GM23338 (cell line): ENCODE data around the gene HEPACAM. TPM values are rescaled to one million over a fixed set of nuclear protein-coding genes. Genes with fewer than 3 reads are reported as not detected.

Experiments
- ATAC-seq: fragments of 200-7000 bp; cut with Tn5 transposase; 3 replicates; pipeline ENCODE4 v1.9.1; 2020
- DNase-seq: peaks from one replicate; pipeline ENCODE4 v3.0.0-alpha.2; 2015; ENCODE audit warnings: low spot score
- H2AFZ ChIP-seq: fragments of 200-600 bp; sonication (generic); 2 replicates; pipeline ENCODE4 v1.8.0; 2016; ENCODE audit warnings: antibody characterized with exemption, mild to moderate bottlenecking, moderate library complexity
- H3F3A ChIP-seq: fragments of 200-600 bp; sonication (generic); replicated peaks from 2 replicates; pipeline ENCODE4 v1.8.0; 2017; ENCODE audit warnings: antibody characterized with exemption, mixed run types, low read depth
- H3K27ac ChIP-seq: fragments of 200-600 bp; sonication (generic); 2 replicates; pipeline ENCODE4 v1.6.1; 2016; ENCODE audit warnings: low read depth
- H3K27me3 ChIP-seq: fragments of 200-600 bp; sonication (generic); 2 replicates; pipeline ENCODE4 v1.8.0; 2016; ENCODE audit warnings: mild to moderate bottlenecking, mixed run types, moderate library complexity; ENCODE audit not compliant: insufficient read depth
- H3K36me3 ChIP-seq: fragments of 200-600 bp; sonication (generic); 2 replicates; pipeline ENCODE4 v1.8.0; 2016; ENCODE audit warnings: mild to moderate bottlenecking; ENCODE audit not compliant: insufficient read depth
- H3K4me1 ChIP-seq: fragments of 200-600 bp; sonication (generic); 2 replicates; pipeline ENCODE4 v1.8.0; 2016; ENCODE audit warnings: mild to moderate bottlenecking, moderate library complexity; ENCODE audit not compliant: insufficient read depth
- H3K4me2 ChIP-seq: fragments of 200-600 bp; sonication (generic); 2 replicates; pipeline ENCODE4 v1.7.1; 2017; ENCODE audit warnings: mixed run types
- H3K4me3 ChIP-seq: fragments of 200-600 bp; sonication (generic); 2 replicates; pipeline ENCODE4 v1.6.1; 2016; ENCODE audit warnings: mixed run types
- H3K79me2 ChIP-seq: fragments of 200-600 bp; sonication (generic); replicated peaks from 2 replicates; pipeline ENCODE4 v1.8.0; 2017; ENCODE audit warnings: mild to moderate bottlenecking; ENCODE audit not compliant: insufficient read depth
- H3K9me2 ChIP-seq: fragments of 200-600 bp; sonication (generic); 2 replicates; pipeline ENCODE4 v1.8.0; 2017; ENCODE audit not compliant: insufficient read depth
- H4K20me1 ChIP-seq: fragments of 200-600 bp; sonication (generic); replicated peaks from 2 replicates; pipeline ENCODE4 v1.8.0; 2017; ENCODE audit warnings: mild to moderate bottlenecking; ENCODE audit not compliant: insufficient read depth
- H3K27ac Mint-ChIP-seq: 2 replicates; pipeline ENCODE4 v1.8.0; 2020; ENCODE audit warnings: inconsistent platforms, mild to moderate bottlenecking, moderate library complexity, mixed read lengths
- H3K27me3 Mint-ChIP-seq: 3 replicates; pipeline ENCODE4 v1.8.0; 2022; ENCODE audit warnings: low read depth, mild to moderate bottlenecking, moderate library complexity, mixed read lengths, inconsistent platforms; ENCODE audit not compliant: insufficient read depth, poor library complexity
- H3K36me3 Mint-ChIP-seq: 3 replicates; pipeline ENCODE4 v1.8.0; 2021; ENCODE audit warnings: low read depth, mild to moderate bottlenecking, inconsistent platforms, moderate library complexity, mixed read lengths
- H3K4me1 Mint-ChIP-seq: 3 replicates; pipeline ENCODE4 v1.8.0; 2020; ENCODE audit warnings: mild to moderate bottlenecking, inconsistent platforms, mixed read lengths
- H3K4me3 Mint-ChIP-seq: 3 replicates; pipeline ENCODE4 v1.8.0; 2021; ENCODE audit warnings: moderate library complexity, mild to moderate bottlenecking, inconsistent platforms, mixed read lengths
- H3K9me3 Mint-ChIP-seq: 3 replicates; pipeline ENCODE4 v1.8.0; 2020; ENCODE audit warnings: moderate library complexity, mild to moderate bottlenecking, inconsistent platforms, mixed read lengths
- CREB1 ChIP-seq: fragments of 250-450 bp; sonication (Bioruptor Pico); IDR thresholded peaks from 2 replicates; pipeline ENCODE4 v1.5.0; 2020; ENCODE audit warnings: low read depth, mild to moderate bottlenecking, moderate library complexity
- POLR2AphosphoS5 ChIP-seq: IDR thresholded peaks from 2 replicates; pipeline ENCODE4 v1.6.1; 2016; ENCODE audit warnings: antibody characterized with exemption, low read depth
- polyA plus RNA-seq: library from polyadenylated mRNA; unstranded; fragments of >200 nt; fragmentation: Nextera tagmentation; extraction: Ambion mirVana; gene quantifications from 2 replicates; pipeline ENCODE4 v1.2.1, GENCODE V29; 2016
- total RNA-seq: library from RNA; depleted of rRNA; stranded (reverse); fragments of >200 nt; shearing (Covaris generic); gene quantifications from 2 replicates; pipeline ENCODE4 v1.2.3, GENCODE V29; 2014
- TF ChIP-seq, protein P1 (sequence below): fragments of 250-450 bp; sonication (Bioruptor Pico); IDR thresholded peaks from 2 replicates; pipeline ENCODE4 v1.5.0; 2020; ENCODE audit warnings: mild to moderate bottlenecking, moderate library complexity
- TF ChIP-seq, protein P2 (sequence below): IDR thresholded peaks from 2 replicates; pipeline ENCODE4 v1.6.1; 2016; ENCODE audit warnings: antibody characterized with exemption

HEPACAM gene
- total and polyA plus RNA-seq, 2 experiments from 2014 or later = 0.17 TPM; not detected in 1

DNA sequence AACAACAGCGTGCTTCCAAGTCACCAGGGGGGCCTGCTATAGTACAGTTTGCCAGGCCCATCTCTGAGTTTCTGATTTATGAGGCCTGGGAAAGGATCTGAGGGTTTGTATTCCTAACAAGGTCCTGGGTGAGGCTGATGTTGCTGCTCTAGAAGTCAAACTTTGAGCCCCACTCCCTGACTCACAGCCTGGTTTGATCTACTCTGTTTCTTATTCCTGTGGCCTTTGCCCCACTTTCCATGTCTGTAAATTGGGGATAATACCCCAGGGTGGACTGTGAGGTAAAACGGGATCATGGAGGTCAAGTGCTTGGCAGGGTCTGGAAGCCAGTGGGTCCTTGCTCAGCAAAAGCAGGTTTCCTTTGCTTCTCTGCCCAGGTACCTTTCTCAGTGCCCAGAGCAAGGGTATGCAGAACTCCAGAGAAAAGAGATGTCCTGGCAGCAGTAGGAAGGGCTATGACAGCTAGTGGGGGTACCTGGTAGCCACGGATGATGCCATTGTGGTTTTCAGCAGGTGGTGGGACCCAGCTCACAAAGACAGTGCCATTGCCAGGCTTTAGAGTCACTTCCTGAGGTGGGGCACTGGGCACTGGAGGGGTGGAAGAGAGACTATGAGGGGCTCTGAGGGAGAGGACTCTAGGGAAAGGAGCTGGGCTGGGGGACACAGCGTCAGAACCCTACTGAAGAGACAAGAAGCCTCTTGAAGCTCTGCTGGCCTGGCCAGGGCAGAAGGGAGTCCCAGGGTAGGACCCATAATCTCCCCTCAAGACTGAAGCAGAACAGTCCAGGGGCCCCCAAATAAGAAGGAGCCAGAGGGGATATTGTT is 41.0 kb downstream of the HEPACAM start:
- no peaks in the 10 kb centered on the region for H3K9me3 Mint-ChIP-seq
- Histone ChIP-seq H3K27me3 (no peaks in the 10 kb centered on the region), H4K20me1 (no peaks in the 10 kb centered on the region), H2AFZ (no peak overlapping the region), H3K79me2 (no peaks in the 10 kb centered on the region), H3K36me3 (no peaks in the 10 kb centered on the region), H3K4me1 (peaks cover 4% of the 10 kb centered on the region; the same call in 1 of the 2 replicates), H3F3A (no peaks in the 10 kb centered on the region), H3K9me2 (no peaks in the 10 kb centered on the region), H3K4me2 (no peak overlapping the region), H3K4me3 (no peak overlapping the region), H3K27ac (no peak overlapping the region)
- no peaks in the 10 kb centered on the region; the same call in 2 of the 3 replicates for H3K36me3 Mint-ChIP-seq
- peaks cover 11% of the 10 kb centered on the region for H3K27me3 Mint-ChIP-seq
- ATAC-seq = no peak
- TF ChIP-seq, protein P1, sequence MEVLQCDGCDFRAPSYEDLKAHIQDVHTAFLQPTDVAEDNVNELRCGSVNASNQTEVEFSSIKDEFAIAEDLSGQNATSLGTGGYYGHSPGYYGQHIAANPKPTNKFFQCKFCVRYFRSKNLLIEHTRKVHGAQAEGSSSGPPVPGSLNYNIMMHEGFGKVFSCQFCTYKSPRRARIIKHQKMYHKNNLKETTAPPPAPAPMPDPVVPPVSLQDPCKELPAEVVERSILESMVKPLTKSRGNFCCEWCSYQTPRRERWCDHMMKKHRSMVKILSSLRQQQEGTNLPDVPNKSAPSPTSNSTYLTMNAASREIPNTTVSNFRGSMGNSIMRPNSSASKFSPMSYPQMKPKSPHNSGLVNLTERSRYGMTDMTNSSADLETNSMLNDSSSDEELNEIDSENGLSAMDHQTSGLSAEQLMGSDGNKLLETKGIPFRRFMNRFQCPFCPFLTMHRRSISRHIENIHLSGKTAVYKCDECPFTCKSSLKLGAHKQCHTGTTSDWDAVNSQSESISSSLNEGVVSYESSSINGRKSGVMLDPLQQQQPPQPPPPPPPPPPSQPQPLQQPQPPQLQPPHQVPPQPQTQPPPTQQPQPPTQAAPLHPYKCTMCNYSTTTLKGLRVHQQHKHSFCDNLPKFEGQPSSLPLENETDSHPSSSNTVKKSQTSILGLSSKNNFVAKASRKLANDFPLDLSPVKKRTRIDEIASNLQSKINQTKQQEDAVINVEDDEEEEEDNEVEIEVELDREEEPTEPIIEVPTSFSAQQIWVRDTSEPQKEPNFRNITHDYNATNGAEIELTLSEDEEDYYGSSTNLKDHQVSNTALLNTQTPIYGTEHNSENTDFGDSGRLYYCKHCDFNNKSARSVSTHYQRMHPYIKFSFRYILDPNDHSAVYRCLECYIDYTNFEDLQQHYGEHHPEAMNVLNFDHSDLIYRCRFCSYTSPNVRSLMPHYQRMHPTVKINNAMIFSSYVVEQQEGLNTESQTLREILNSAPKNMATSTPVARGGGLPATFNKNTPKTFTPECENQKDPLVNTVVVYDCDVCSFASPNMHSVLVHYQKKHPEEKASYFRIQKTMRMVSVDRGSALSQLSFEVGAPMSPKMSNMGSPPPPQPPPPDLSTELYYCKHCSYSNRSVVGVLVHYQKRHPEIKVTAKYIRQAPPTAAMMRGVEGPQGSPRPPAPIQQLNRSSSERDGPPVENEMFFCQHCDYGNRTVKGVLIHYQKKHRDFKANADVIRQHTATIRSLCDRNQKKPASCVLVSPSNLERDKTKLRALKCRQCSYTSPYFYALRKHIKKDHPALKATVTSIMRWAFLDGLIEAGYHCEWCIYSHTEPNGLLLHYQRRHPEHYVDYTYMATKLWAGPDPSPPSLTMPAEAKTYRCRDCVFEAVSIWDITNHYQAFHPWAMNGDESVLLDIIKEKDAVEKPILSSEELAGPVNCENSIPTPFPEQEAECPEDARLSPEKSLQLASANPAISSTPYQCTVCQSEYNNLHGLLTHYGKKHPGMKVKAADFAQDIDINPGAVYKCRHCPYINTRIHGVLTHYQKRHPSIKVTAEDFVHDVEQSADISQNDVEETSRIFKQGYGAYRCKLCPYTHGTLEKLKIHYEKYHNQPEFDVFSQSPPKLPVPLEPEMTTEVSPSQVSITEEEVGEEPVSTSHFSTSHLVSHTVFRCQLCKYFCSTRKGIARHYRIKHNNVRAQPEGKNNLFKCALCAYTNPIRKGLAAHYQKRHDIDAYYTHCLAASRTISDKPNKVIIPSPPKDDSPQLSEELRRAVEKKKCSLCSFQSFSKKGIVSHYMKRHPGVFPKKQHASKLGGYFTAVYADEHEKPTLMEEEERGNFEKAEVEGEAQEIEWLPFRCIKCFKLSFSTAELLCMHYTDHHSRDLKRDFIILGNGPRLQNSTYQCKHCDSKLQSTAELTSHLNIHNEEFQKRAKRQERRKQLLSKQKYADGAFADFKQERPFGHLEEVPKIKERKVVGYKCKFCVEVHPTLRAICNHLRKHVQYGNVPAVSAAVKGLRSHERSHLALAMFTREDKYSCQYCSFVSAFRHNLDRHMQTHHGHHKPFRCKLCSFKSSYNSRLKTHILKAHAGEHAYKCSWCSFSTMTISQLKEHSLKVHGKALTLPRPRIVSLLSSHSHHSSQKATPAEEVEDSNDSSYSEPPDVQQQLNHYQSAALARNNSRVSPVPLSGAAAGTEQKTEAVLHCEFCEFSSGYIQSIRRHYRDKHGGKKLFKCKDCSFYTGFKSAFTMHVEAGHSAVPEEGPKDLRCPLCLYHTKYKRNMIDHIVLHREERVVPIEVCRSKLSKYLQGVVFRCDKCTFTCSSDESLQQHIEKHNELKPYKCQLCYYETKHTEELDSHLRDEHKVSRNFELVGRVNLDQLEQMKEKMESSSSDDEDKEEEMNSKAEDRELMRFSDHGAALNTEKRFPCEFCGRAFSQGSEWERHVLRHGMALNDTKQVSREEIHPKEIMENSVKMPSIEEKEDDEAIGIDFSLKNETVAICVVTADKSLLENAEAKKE (CRISPR knock-in tag) = no peak
- TF ChIP-seq CREB1 (CRISPR knock-in tag) = no peak
- TF ChIP-seq POLR2AphosphoS5 = no peak
- TF ChIP-seq, protein P2, sequence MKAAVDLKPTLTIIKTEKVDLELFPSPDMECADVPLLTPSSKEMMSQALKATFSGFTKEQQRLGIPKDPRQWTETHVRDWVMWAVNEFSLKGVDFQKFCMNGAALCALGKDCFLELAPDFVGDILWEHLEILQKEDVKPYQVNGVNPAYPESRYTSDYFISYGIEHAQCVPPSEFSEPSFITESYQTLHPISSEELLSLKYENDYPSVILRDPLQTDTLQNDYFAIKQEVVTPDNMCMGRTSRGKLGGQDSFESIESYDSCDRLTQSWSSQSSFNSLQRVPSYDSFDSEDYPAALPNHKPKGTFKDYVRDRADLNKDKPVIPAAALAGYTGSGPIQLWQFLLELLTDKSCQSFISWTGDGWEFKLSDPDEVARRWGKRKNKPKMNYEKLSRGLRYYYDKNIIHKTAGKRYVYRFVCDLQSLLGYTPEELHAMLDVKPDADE = no peak
- no peak for DNase-seq
- H3K4me3 Mint-ChIP-seq = no peak overlapping the region
- no peak overlapping the region for H3K27ac Mint-ChIP-seq
- peaks cover 23% of the 10 kb centered on the region for H3K4me1 Mint-ChIP-seq
